GM18526 (cell line): ENCODE results near the gene CERCAM.

ENCODE experiments used
- POLR2A ChIP-seq: IDR thresholded peaks from 3 replicates; pipeline ENCODE4 v1.6.1; 2011; ENCODE audit not compliant: insufficient read length; ENCODE audit errors: extremely low read depth

CERCAM gene

DNA sequence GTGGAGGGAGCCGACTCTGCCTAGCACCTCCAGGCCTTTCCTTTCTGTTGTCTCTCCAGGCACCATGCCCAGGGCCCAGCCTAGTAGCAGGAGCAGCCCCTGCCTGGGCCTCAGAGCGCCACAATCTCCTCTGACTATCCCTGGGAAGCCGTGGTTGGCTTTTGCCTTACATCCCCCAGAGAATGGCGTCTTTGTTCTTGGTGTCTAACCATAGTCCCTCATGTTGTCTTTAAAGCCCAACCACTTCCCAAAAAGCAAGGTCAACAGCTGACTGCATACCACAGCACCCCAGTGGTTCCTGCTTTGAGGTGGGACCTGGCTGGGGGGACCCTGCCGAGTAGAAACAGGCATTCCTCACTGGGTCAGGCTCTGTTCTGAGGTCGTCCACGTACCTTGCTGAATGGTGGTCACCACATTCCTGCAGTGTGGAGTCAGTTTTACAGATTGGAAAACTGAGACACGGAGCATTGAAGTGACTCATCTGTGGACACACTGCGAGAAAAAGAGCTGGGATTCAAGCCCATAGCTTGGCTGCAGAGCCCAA lies 13.7 kb upstream of the CERCAM start:
- no peak for TF ChIP-seq POLR2A

DNA sequence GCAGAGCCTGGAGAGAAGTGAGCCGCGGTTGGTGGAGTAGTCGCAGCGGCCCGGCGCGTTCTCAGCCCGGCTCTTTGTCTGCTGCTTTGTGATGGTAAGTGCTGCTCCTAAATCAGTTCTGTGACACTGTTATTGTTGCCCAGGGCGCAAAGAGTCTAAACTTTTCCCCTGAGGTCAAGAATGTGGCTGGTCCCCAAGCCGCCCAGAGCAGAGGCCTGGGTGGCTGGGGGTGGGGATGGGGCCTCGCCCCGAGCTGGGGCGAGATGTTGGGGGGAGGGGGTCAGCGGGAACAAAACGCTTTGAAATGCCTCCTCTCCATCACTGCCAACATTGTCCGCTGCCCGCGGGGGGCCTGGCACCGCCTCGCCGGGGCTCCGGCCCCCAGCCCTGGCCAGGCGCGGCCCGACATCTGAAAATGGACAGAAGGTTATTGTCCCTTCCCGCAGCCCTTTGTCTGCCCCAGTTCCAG lies 11.7 kb upstream of the CERCAM start:
- no peak for TF ChIP-seq POLR2A

DNA sequence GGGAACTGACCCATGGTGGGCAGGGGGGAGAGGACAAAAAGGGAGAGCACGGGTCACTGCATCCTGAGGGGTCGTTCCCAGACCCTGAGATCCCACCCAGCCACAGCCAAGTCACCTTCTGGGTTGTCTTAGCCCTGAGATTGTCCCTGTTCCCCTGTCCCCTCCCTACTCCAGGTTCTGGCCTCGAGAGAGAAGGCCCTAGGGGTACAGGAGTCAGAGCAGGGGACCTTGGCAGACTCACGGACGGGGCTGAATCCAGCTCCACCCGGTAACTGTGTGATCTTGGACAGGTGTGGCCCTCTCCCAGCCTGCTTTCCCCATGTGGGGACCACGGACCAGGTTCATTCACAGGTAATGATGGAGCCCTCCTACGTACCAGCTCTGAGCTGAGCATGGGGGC lies 11.2 kb upstream of the CERCAM start:
- TF ChIP-seq POLR2A = no peak

DNA sequence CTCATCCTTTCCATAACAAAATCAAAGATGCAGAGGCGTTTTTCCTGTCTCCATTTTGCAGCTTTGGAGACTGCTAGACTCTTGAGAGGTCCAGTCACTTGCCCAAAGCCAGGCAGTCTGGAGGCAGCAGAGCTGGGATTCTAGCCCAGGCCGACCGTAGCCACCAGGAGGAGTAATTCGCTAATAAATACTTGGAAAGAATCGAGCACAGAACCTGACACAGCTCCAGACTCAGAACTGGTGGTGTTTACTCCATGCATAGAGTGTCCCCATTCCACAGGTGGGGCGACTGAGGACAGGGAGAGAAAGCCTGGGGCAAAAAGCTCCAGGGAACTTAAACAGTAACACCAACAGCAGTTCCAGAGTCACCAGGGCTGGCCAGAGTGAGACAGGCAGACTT lies 10.7 kb upstream of the CERCAM start:
- no peak for TF ChIP-seq POLR2A

DNA sequence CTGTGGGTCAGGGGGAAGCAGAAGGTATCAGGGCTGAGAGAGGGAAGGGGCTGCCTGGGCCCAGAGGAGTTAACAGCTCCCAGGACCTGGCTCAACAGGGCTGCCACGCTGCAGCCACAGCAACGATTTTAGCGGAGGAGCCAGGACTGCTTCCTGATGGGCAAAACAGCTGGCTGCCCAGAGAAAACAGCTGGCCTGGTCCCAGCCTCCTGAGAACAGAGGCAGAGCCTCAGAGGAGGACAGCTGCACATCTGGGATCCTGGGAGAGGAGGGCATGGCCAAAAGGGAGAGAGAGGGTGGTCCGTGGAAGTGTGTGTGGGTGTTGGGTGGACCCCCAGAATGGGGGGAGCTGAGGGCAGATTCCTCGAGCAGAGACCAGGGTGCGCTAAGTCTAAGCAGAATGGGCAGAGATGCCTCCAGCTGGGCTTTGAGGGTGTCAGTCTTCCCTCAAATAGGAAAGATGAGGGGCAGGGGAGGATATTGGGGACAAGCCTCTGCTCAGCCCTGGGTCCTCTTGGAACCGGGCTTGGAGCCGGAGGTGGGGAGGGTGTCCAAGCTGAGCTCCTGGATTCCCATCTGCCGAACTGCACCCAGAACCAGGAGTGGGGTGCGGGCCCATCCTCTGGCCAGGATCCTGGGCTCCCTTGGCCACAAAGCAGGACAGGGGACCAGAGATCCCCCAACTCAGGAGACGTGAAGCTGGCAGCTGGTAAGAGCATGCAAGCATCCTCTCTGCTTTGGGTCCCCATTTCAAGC lies 9.1 kb upstream of the CERCAM start:
- no peak for TF ChIP-seq POLR2A

DNA sequence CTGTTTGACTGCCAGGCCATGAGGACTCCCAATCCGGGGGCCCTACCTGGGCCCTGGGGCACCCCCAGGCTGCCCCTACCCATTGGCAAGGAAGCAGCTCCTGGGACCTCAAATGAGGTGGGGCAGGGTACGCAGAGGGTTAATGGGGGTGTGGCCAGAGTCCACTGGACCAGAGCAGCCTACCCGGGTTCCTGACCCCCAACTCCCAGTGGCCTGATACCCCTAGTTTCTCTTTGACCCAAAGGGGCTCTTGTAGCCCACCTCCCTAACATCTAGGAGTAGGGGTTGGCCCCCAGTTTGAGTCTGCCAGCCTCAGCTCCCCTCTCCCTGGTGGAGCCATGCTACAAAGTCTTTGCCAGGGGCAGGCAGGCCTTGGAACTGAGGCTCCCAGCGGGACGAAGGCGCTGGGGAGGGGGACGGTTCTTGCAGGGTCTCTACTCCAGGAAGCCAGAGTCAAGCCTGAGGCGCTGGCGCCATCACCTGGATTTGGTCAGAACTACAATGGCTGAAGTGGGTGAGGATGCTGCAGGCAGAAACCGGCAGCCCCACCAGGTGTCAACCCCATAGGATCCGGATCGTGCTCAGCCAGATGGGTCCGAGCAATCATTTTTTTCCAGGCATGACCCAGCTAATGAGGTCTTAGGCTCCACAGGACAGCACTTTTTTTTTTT lies 8.4 kb upstream of the CERCAM start:
- TF ChIP-seq POLR2A = no peak

DNA sequence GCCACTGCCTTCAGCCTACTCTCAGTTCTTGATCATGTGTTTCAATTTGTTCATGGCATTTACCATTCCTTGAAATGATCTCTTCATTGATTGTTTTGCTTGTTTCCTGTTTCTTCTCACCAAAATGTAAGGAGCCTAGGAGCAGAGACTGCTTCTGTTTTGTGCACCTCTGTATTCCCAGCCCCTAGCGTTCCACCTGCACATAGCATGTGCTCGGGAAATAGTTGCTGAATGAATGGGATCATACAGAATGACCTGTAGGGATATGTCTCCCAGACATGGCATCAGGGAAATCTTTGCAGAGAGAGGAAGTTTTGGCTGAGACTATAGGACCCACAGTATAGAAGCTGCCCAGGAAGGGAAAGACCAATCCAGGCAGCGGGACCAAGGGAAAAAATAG lies 6.2 kb upstream of the CERCAM start:
- no peak for TF ChIP-seq POLR2A

DNA sequence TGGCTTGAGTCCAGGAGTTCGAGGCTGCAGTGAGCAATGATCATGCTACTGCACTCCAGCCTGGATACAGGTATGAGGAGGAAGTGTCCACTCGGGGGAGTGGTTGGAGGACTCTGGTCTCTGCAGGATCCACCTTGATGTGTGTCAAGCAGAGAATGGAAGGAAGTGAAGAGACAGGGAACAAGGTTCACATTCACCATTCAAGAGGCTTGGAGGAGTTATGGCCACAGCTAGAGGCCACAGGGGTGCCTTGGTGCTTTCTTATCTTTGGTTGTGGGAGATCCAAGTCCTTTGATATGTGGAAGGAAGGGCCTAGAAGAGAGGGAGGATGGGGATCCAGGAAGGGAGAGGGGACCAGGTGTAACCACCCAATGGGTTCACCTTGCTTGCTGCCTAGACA lies 5.4 kb upstream of the CERCAM start:
- TF ChIP-seq POLR2A = no peak

DNA sequence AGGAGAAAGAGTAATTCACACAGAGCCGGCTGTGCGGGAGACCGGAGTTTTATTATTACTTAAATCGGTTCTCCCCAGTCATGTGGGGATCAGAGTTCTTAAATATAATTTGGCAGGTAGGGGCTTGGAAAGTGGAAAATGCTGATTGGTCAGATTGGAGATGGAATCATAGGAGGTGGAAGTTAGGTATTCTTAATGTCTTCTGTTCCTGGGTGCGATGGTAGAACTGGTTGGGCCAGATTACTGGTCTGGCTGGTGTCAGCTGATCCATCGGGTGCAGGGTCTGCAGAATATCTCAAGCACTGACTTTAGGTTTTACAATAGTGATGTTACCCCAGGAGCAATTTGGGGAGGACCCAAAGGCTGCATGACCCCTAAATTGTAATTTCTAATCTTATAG lies 4.6 kb upstream of the CERCAM start:
- TF ChIP-seq POLR2A = no peak

DNA sequence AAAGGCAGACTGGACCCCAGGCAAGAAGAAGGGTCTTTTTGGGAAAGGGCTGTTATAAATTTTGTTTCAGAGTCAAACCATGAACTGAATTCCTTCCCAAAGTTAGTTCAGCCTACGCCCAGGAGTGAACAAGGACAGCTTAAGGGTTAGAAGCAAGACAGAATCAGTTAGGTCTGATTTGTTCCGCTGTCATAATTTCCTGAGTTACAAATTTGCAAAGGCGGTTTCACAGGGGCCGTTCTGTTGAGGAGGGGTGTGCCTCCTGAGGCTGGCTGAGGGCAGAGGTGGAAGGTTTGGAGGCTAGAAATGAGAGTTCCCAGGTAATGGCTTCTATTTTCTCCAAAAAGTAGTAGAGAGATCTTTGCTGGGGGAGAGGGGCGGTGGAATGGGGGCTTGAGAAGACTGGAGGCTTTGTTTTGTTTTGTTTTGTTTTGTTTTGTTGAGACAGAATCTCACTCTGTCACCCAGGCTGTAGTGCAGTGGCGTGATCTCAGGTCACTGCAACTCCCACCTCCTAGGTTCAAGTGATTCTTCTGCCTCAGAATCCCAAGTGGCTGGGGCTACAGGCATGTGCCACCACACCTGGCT lies 4.1 kb upstream of the CERCAM start:
- TF ChIP-seq POLR2A = no peak

DNA sequence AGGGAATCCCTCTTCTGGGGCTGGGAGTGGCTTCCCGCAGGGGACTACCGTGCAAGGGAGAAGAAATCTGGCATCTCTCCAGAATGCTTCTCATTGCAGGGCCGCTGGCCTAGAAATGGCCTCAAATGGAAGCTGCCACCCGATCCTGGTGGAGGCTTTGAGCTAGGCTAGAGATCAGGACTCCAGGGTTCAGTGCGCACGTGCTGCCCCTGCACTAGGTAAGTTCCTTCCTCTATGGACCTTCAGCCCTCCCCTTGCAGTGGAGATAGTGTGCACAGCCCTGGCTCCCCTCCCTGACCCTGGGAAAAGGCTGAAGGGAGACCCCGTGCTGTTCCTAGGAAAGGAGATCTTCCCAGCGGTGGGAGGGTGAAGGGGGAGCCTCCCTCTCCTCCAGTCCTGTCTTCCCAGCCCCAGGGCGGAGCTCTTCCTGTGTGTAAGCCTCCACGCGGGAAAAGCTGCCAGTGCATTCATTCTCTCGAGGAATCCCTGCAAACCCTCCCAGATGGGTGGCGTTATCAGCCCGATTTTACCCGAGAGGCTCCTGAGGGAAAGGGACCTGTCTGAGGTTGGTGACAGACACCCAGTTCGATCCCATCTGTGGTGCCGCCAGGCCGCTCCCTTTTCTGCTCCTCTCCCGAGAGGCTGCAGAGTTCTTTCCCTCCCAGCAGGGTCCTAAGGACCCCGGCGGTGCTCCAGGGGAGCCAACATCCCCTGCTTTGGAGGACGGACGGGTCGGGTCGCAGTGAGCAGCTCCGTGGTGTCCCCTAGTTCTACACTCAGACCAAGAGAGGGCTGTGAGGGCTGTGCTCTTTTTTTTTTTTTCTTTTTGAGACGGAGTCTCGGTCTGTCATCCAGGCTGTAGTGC lies 1.4 kb upstream of the CERCAM start:
- TF ChIP-seq POLR2A = no peak

DNA sequence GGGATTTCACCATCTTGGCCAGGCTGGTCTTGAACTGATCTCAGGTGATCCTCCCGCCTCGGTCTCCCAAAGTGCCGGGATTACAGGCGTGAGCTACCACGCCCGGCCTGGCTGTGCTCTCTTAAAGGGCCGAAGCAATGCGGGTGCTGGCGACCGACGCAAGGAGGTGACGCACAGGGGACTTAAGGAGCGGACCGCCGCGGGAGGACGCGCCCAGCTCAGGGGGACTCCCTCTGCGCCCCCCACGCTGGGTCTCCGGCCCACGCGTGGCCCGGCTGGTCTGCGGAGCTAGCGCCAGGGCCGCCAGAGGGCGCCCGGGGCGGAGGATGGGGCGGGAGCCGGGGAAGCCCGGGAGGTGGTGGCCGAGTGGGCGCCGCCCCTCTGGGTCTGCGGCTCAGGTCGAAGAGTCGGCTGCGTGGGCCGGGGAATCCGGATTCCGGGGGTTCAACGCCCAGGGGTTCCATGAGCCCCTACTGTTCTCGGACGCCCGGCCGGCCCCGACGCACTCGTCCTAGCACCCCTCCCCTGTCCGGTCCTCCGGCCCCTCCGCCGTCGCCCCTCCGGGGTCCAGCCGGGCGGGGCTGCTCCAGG lies 502 bp upstream of the CERCAM start:
- no peak for TF ChIP-seq POLR2A

DNA sequence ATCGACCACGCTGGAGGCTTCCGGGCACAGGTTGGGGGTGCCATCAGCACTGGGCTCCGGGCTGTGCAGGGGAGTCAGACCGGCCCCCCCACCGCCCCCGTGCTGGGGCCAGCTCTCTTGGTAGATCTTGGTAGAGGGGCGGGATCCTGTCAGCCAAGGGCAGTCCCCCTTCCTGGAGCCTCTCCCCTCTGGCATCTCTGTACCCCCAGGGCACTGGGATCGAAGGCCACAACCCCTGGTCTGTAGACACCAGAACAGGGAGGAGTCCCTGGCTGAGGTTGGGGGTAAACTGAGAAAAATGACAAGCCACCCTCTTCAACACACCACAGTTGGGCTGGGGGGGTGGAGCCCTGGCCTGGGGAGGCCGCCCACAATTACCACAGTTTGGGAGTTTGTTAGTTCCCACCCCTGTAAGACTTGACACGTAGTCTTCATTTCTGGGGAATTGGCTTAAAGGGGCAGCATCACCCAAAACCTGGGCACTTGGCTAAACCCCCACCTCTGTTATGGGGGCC lies 882 bp downstream of the CERCAM start:
- TF ChIP-seq POLR2A = no peak

DNA sequence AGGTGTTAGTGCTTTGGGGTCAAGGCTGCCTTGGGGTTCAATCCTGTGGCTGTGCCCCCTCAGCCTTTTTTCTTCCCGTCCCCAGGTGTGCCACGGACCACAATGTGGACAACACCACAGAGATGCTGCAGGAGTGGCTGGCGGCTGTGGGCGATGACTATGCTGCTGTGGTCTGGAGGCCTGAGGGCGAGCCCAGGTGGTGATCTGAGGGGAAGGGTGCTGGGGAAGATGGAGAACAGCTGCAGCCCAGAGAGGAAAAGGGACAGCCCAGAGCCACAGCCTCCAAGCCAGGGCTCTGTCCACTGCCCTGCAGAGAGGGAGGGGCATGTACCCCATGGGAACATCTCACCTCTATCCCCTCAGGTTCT lies 2.1 kb downstream of the CERCAM start:
- no peak for TF ChIP-seq POLR2A
